HG03469 (cell line): Measurements from ENCODE around the gene IGF2R.
"Not testable (repeated sequence)": the region's sequence is repeated elsewhere in the genome, so short reads cannot be mapped to it uniquely, and the experiment has no call there.

ENCODE experiments used
- ATAC-seq: cut with Tn5 transposase; IDR thresholded peaks from one replicate; pipeline ENCODE4 v1.9.1; 2021; ENCODE audit warnings: mild to moderate bottlenecking, moderate library complexity, moderate number of reproducible peaks; ENCODE audit not compliant: unreplicated experiment

The IGF2R gene

GRCh38 chr6:159995405-159995804, 26.5 kb downstream of the IGF2R start:
- no peak for ATAC-seq

- no peak for ATAC-seq
These were observed 27.3 kb downstream of the IGF2R start for GRCh38 chr6:159996087-159996622.

GRCh38 chr6:159996626-159997497, 28.0 kb downstream of the IGF2R start:
- no peak for ATAC-seq

- ATAC-seq: no peak
These were observed 28.7 kb downstream of the IGF2R start for GRCh38 chr6:159997498-159998101.

GRCh38 chr6:159998538-159998937, 29.7 kb downstream of the IGF2R start:
- no peak for ATAC-seq

GRCh38 chr6:159999240-159999671, 30.4 kb downstream of the IGF2R start:
- ATAC-seq: no peak

- ATAC-seq: no peak
These were observed 31.4 kb downstream of the IGF2R start for GRCh38 chr6:160000280-160000704.

GRCh38 chr6:160000893-160001427, 32.1 kb downstream of the IGF2R start:
- ATAC-seq: not testable (repeated sequence)

- no peak for ATAC-seq
These were observed 34.0 kb downstream of the IGF2R start for GRCh38 chr6:160002882-160003281.

- ATAC-seq: no peak
These were observed 35.1 kb downstream of the IGF2R start for GRCh38 chr6:160004018-160004417.

GRCh38 chr6:160004419-160005175, 35.7 kb downstream of the IGF2R start:
- ATAC-seq: no peak

GRCh38 chr6:160005211-160005610, 36.3 kb downstream of the IGF2R start:
- no peak for ATAC-seq

- ATAC-seq: no peak
These were observed 37.1 kb downstream of the IGF2R start for GRCh38 chr6:160005861-160006540.

- no peak for ATAC-seq
These were observed 38.3 kb downstream of the IGF2R start for GRCh38 chr6:160007145-160007544.

- ATAC-seq: no peak
These were observed 38.7 kb downstream of the IGF2R start for GRCh38 chr6:160007611-160008010.

- ATAC-seq: no peak
These were observed 41.2 kb downstream of the IGF2R start for GRCh38 chr6:160010067-160010466.

GRCh38 chr6:160013987-160014868, 45.3 kb downstream of the IGF2R start:
- ATAC-seq: no peak

- no peak for ATAC-seq
These were observed 45.9 kb downstream of the IGF2R start for GRCh38 chr6:160014869-160015182.
